Brain microvascular endothelial cell (primary cell): ENCODE measurements around the gene DCXR.

ENCODE experiments used
- DNase-seq: peaks from one replicate; pipeline ENCODE4 v3.0.0-alpha.2; 2020
- H3K27ac ChIP-seq: fragments of 250-450 bp; sonication (Bioruptor Pico); 2 replicates; pipeline ENCODE4 v1.5.1; 2020; ENCODE audit warnings: mild to moderate bottlenecking, moderate library complexity
- H3K27me3 ChIP-seq: fragments of 250-450 bp; sonication (Bioruptor Pico); replicated peaks from 2 replicates; pipeline ENCODE4 v1.5.1; 2020; ENCODE audit warnings: mild to moderate bottlenecking
- H3K36me3 ChIP-seq: fragments of 250-450 bp; sonication (Bioruptor Pico); replicated peaks from 2 replicates; pipeline ENCODE4 v1.5.1; 2020; ENCODE audit warnings: mild to moderate bottlenecking
- H3K4me3 ChIP-seq: 2 replicates; pipeline ENCODE4 v1.5.1; 2011; ENCODE audit warnings: low read depth, mild to moderate bottlenecking, control low read depth, low read length, moderate library complexity
- CTCF ChIP-seq: IDR thresholded peaks from 2 replicates; pipeline ENCODE4 v1.5.1; 2011; ENCODE audit warnings: low read depth, mild to moderate bottlenecking, moderate library complexity, low read length, control low read depth, inconsistent platforms; ENCODE audit errors: missing control alignments
- in situ Hi-C: cut with HindIII; loops from 2 replicates; pipeline ENCODE4 v1.10.0; 2017; ENCODE audit warnings: low sequenced_read_pairs, low pct_ligation_motif_present

Gene DCXR

GRCh38 chr17:82058855-82059249 is 21.4 kb upstream of the DCXR start:
- Histone ChIP-seq H3K27ac (no peak overlapping the region), H3K36me3 (peaks cover 73% of the 10 kb centered on the region), H3K4me3 (no peak overlapping the region), H3K27me3 (no peaks in the 10 kb centered on the region)
- no peak for TF ChIP-seq CTCF
- in situ Hi-C loops, result no loop called here
- DNase-seq, result no peak

- TF ChIP-seq CTCF, result no peak
- no peaks in the 10 kb centered on the region for H3K27me3 ChIP-seq
- no peak for DNase-seq
- in situ Hi-C loops, result no loop called here
- no peak overlapping the region for H3K27ac ChIP-seq
- no peak overlapping the region for H3K4me3 ChIP-seq
- peaks cover 71% of the 10 kb centered on the region for H3K36me3 ChIP-seq
These were observed 20.8 kb upstream of the DCXR start for GRCh38 chr17:82058230-82058854.

- H3K27me3 ChIP-seq, result no peaks in the 10 kb centered on the region
- no peak for TF ChIP-seq CTCF
- H3K4me3 ChIP-seq, result no peak overlapping the region
- no peak for DNase-seq
- peaks cover 62% of the 10 kb centered on the region for H3K36me3 ChIP-seq
- H3K27ac ChIP-seq, result no peak overlapping the region
- in situ Hi-C loops, result no loop called here
These were observed 19.5 kb upstream of the DCXR start for GRCh38 chr17:82056729-82057621.

- in situ Hi-C loops, result no loop called here
- no peak for TF ChIP-seq CTCF
- no peak for DNase-seq
- Histone ChIP-seq H3K36me3 (peaks cover 59% of the 10 kb centered on the region), H3K4me3 (no peak overlapping the region), H3K27me3 (no peaks in the 10 kb centered on the region), H3K27ac (no peak overlapping the region)
These were observed 18.6 kb upstream of the DCXR start for GRCh38 chr17:82055965-82056728.

- in situ Hi-C loops, result no loop called here
- peaks cover 53% of the 10 kb centered on the region for H3K36me3 ChIP-seq
These were observed 17.8 kb upstream of the DCXR start for GRCh38 chr17:82055023-82055964.

More at GRCh38 chr17:82055023-82055964, 17.8 kb upstream of the DCXR start:
- Histone ChIP-seq H3K4me3 (no peak overlapping the region), H3K27me3 (no peaks in the 10 kb centered on the region), H3K27ac (no peak overlapping the region)
- no peak for DNase-seq
- no peak for TF ChIP-seq CTCF
